Aortic smooth muscle cell (primary cell): Measurements from ENCODE around the gene PEAK1. TPM values are rescaled to one million over a fixed set of nuclear protein-coding genes. Genes with fewer than 3 reads are reported as not detected.

Source experiments
- total RNA-seq: library from RNA; depleted of rRNA; stranded (reverse); fragments of >200 nt; gene quantifications from 2 replicates; pipeline ENCODE4 v1.2.3, GENCODE V29; 2014

Gene PEAK1
- 63.0 and 78.2 TPM in 2 replicates for total RNA-seq

DNA sequence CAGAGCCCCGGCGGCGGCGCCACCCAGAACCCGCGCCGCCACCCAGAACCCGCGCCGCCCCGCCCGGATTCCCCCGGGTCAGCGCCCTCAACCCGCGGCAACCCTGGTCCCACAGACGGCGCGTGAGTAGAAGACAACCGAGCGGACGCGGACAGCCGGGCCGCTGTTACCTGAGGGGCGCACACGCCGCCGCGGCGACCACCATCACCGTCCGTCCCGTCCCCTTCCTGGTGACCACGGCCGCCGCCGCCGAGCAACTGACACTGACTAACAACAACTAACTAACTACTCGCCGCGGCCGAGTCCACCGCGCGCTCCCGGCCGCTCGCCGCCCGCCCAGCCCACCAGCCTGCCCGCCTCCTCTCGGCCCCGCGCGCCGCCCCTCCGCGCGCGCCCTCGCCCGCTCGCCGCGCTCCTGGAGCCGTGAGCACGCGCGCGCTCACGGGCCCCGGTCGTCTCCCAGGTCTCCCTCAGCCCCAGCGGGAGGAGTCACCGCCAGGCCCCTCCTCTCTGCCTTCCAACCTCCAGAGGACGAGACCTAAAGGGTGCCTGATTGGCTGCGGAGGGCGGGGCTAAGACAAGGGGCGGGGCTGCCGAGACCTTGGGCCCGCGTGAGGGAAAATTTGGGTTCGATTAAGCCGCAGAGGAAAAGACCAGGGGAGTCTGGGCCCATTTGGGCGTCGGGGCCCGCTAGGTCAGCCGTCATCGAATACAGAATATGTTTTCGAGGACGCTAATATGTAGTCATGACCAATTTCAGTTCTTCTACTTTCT is at the start of gene PEAK1:
Gene PEAK1, minus strand, starts transcription at position 269 of the 774 bp plus-strand sequence. CDS start 238,178 bp downstream, outside the sequence.

GRCh38 chr15:77420610-77421369 is 886 bp upstream of the PEAK1 start, which contains the start of gene HMG20A:
HMG20A (plus strand) TSS chr15:77420888; CDS start chr15:77458408, 37,520 bp downstream.

GRCh38 chr15:77070495-77071304 is 349.2 kb downstream of the PEAK1 start, which contains the start of gene TSPAN3:
TSPAN3 (minus strand) TSS chr15:77071109; CDS start chr15:77070954, 155 bp downstream.

Other genes starting within 250 kb of the PEAK1 start
- gene HMG20A, start 784 bp upstream of the PEAK1 start, total RNA-seq: 19.9 and 24.6 TPM in 2 replicates
- under 0.01 TPM in 2 replicates for gene LINGO1, start 212.8 kb upstream of the PEAK1 start, total RNA-seq